MM.1S (cell line): Measurements from ENCODE around the gene LDLRAD3.

ENCODE experiments used
- DNase-seq: peaks from one replicate; pipeline ENCODE4 v3.0.0-alpha.2; 2015
- H2AFZ ChIP-seq: fragments of 300-600 bp; sonication (generic); 2 replicates; pipeline ENCODE4 v1.6.0; 2016; ENCODE audit warnings: antibody characterized with exemption, low read length
- H3F3A ChIP-seq: fragments of 300-600 bp; sonication (generic); 2 replicates; pipeline ENCODE4 v1.6.1; 2016; ENCODE audit warnings: mild to moderate bottlenecking, antibody characterized with exemption, low read length, moderate library complexity, mixed read lengths; ENCODE audit not compliant: insufficient read depth
- H3K27ac ChIP-seq: fragments of 300-600 bp; sonication (generic); 2 replicates; pipeline ENCODE4 v1.5.1; 2016; ENCODE audit warnings: mild to moderate bottlenecking, low read length
- H3K27me3 ChIP-seq: fragments of 300-600 bp; sonication (generic); replicated peaks from 2 replicates; pipeline ENCODE4 v1.6.0; 2016; ENCODE audit warnings: low read length; ENCODE audit not compliant: insufficient read depth
- H3K36me3 ChIP-seq: fragments of 300-600 bp; sonication (generic); replicated peaks from 2 replicates; pipeline ENCODE4 v1.6.1; 2016; ENCODE audit warnings: mild to moderate bottlenecking, low read length, mixed read lengths; ENCODE audit not compliant: insufficient read depth
- H3K4me1 ChIP-seq: fragments of 300-600 bp; sonication (generic); 2 replicates; pipeline ENCODE4 v1.6.1; 2016; ENCODE audit warnings: low read length, mixed read lengths
- H3K4me2 ChIP-seq: fragments of 300-600 bp; sonication (generic); 2 replicates; pipeline ENCODE4 v1.6.0; 2016; ENCODE audit warnings: low read depth, low read length
- H3K4me3 ChIP-seq: fragments of 300-600 bp; sonication (generic); 2 replicates; pipeline ENCODE4 v1.5.1; 2016; ENCODE audit warnings: low read length, mixed read lengths
- H3K79me2 ChIP-seq: fragments of 300-600 bp; sonication (generic); 2 replicates; pipeline ENCODE4 v1.6.1; 2016; ENCODE audit warnings: mixed run types, low read length, mixed read lengths
- H3K9ac ChIP-seq: fragments of 300-600 bp; sonication (generic); 2 replicates; pipeline ENCODE4 v1.6.1; 2016; ENCODE audit warnings: low read length, mixed read lengths
- H3K9me2 ChIP-seq: fragments of 300-600 bp; sonication (generic); replicated peaks from 2 replicates; pipeline ENCODE4 v1.6.1; 2016; ENCODE audit warnings: mild to moderate bottlenecking, low read length, mixed read lengths; ENCODE audit not compliant: insufficient read depth
- H3K9me3 ChIP-seq: fragments of 300-600 bp; sonication (generic); replicated peaks from 2 replicates; pipeline ENCODE4 v1.6.1; 2016; ENCODE audit warnings: mild to moderate bottlenecking, low read length, mixed read lengths; ENCODE audit not compliant: insufficient read depth
- H4K20me1 ChIP-seq: fragments of 300-600 bp; sonication (generic); 2 replicates; pipeline ENCODE4 v1.6.1; 2016; ENCODE audit warnings: mild to moderate bottlenecking, low read length, moderate library complexity, mixed read lengths; ENCODE audit not compliant: insufficient read depth
- EZH2 ChIP-seq: fragments of 300-600 bp; sonication (generic); optimal IDR thresholded peaks from 2 replicates; pipeline ENCODE3; 2017; ENCODE audit warnings: low read depth, mild to moderate bottlenecking, antibody characterized with exemption, low read length, mixed read lengths
- EZH2phosphoT487 ChIP-seq: fragments of 300-600 bp; sonication (generic); IDR thresholded peaks from 2 replicates; pipeline ENCODE4 v1.6.1; 2018; ENCODE audit warnings: antibody characterized with exemption, low read length
- TF ChIP-seq, protein P1 (sequence below): fragments of 300-600 bp; sonication (generic); IDR thresholded peaks from 2 replicates; pipeline ENCODE4 v1.5.1; 2016; ENCODE audit warnings: antibody characterized with exemption, low read length, mixed read lengths

LDLRAD3 gene

DNA sequence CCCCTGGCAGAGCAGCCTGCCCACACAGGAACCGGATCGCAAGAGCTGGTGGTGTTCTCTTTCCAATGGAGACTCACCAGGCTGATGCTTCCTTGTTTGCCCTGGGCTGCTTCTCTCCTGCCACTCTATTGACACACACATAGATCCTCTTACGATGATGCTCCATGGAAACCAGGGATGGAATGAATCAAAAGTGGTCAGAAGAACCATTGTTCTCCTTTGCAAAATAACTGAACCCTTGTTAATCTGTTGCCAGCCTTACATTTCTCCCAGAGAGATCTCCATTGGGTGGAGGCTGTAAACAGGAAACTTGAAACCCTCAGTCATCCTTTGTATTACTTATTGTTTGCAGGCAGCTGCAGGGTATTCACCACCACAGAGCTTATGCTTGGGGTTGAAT is 24.6 kb upstream of the LDLRAD3 start:
- Histone ChIP-seq H3K79me2 (no peaks in the 10 kb centered on the region), H3K36me3 (no peaks in the 10 kb centered on the region), H3K27ac (no peak overlapping the region), H3K4me2 (no peak overlapping the region), H3K9ac (no peak overlapping the region), H3K9me2 (no peaks in the 10 kb centered on the region), H3K27me3 (peaks cover 90% of the 10 kb centered on the region), H3F3A (peaks cover 9% of the 10 kb centered on the region; the same call in 1 of the 2 replicates), H3K4me3 (no peak overlapping the region), H3K4me1 (peaks cover 6% of the 10 kb centered on the region; the same call in 1 of the 2 replicates), H4K20me1 (no peaks in the 10 kb centered on the region), H3K9me3 (no peaks in the 10 kb centered on the region), H2AFZ (no peak overlapping the region)
- DNase-seq = no peak
- TF ChIP-seq EZH2phosphoT487 (no peak), EZH2 (no peak)
- TF ChIP-seq, protein P1, sequence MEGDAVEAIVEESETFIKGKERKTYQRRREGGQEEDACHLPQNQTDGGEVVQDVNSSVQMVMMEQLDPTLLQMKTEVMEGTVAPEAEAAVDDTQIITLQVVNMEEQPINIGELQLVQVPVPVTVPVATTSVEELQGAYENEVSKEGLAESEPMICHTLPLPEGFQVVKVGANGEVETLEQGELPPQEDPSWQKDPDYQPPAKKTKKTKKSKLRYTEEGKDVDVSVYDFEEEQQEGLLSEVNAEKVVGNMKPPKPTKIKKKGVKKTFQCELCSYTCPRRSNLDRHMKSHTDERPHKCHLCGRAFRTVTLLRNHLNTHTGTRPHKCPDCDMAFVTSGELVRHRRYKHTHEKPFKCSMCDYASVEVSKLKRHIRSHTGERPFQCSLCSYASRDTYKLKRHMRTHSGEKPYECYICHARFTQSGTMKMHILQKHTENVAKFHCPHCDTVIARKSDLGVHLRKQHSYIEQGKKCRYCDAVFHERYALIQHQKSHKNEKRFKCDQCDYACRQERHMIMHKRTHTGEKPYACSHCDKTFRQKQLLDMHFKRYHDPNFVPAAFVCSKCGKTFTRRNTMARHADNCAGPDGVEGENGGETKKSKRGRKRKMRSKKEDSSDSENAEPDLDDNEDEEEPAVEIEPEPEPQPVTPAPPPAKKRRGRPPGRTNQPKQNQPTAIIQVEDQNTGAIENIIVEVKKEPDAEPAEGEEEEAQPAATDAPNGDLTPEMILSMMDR = no peak

DNA sequence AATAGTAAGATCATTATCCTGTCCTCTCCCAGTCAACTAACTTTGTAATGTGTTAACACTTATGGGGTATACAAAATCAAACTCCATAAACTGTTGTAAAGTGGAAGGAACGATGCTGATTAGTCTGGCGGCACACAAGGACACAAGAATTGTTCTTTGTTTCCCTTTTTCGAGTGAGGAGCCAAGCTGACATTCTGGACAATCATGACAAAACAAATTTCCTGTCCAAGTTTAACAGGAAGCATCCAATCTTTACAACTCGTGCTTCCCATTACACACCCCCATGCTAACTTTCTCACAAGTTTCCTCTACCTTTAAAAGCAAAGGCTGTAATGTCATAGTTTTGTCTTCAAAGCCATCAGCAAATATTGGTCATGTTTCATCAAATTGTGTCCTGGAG is 20.4 kb upstream of the LDLRAD3 start:
- no peaks in the 10 kb centered on the region for H3K4me1 ChIP-seq
- no peak overlapping the region for H3K4me3 ChIP-seq
- TF ChIP-seq EZH2phosphoT487 = no peak
- TF ChIP-seq, protein P1 = no peak
- TF ChIP-seq EZH2 = no peak
- DNase-seq = no peak
- no peaks in the 10 kb centered on the region for H3K36me3 ChIP-seq
- no peak overlapping the region for H2AFZ ChIP-seq
- no peaks in the 10 kb centered on the region for H4K20me1 ChIP-seq
- no peak overlapping the region for H3K9ac ChIP-seq
- H3K27ac ChIP-seq = no peak overlapping the region
- H3K9me3 ChIP-seq = no peaks in the 10 kb centered on the region
- H3K27me3 ChIP-seq = peaks cover 73% of the 10 kb centered on the region
- no peaks in the 10 kb centered on the region for H3K79me2 ChIP-seq
- H3F3A ChIP-seq = no peaks in the 10 kb centered on the region
- H3K4me2 ChIP-seq = no peak overlapping the region
- no peaks in the 10 kb centered on the region for H3K9me2 ChIP-seq

DNA sequence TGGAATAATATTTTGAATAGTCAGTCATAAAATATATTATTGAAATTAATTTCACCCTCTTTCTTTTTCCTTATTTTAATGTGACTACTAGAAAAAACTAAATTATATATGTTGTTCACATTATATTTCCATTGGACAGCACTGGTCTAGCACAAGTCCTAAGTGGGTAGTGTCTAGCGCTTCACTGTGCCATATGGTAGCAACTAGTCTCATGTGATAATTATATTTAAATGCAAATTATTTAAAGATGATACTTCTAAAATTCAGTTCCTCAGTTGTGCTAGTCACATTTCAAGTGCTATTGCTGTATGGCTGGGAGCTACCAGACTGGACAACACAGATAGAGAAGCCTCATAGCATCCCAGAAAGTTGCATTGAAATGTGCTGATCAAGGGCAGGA is 19.1 kb upstream of the LDLRAD3 start:
- TF ChIP-seq, protein P1 = no peak
- TF ChIP-seq EZH2 = no peak
- TF ChIP-seq EZH2phosphoT487 = no peak
- H3K4me3 ChIP-seq = no peak overlapping the region
- H4K20me1 ChIP-seq = no peaks in the 10 kb centered on the region
- H3K27ac ChIP-seq = no peak overlapping the region
- no peaks in the 10 kb centered on the region for H3K79me2 ChIP-seq
- H3K9me2 ChIP-seq = no peaks in the 10 kb centered on the region
- no peaks in the 10 kb centered on the region for H3K36me3 ChIP-seq
- H3K4me2 ChIP-seq = no peak overlapping the region
- H3K27me3 ChIP-seq = peaks cover 60% of the 10 kb centered on the region
- no peaks in the 10 kb centered on the region for H3F3A ChIP-seq
- no peaks in the 10 kb centered on the region for H3K4me1 ChIP-seq
- H3K9ac ChIP-seq = no peak overlapping the region
- DNase-seq = no peak
- no peak overlapping the region for H2AFZ ChIP-seq
- no peaks in the 10 kb centered on the region for H3K9me3 ChIP-seq

DNA sequence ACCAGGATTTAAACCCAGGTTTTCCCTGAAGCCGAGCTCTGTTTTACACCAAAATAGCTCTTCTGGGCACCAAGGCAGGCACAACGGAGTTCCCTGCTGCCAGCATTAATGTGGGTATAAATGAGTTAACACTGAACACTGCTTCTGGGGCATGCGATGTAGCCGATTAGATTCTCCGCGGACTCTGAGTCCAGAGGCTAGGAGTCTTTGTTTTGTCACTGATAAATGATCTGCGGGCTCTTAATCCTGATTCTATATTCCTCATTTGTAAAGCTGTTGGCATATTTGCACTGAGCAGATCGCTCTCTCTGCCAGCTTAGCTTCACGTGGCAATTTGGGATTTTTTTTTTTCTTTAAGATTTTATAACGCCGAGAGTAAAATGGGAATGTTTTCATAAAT is 16.8 kb upstream of the LDLRAD3 start:
- Histone ChIP-seq H4K20me1 (no peaks in the 10 kb centered on the region), H2AFZ (no peak overlapping the region), H3K27ac (no peak overlapping the region), H3K79me2 (no peaks in the 10 kb centered on the region), H3F3A (no peaks in the 10 kb centered on the region), H3K9ac (no peak overlapping the region), H3K9me3 (no peaks in the 10 kb centered on the region), H3K4me3 (no peak overlapping the region), H3K9me2 (no peaks in the 10 kb centered on the region), H3K4me2 (no peak overlapping the region), H3K36me3 (no peaks in the 10 kb centered on the region), H3K4me1 (no peaks in the 10 kb centered on the region), H3K27me3 (peaks cover 41% of the 10 kb centered on the region)
- no peak for TF ChIP-seq EZH2phosphoT487
- TF ChIP-seq, protein P1 = no peak
- TF ChIP-seq EZH2 = no peak
- no peak for DNase-seq
